Measurements from ENCODE around the gene CBLN3. TPM values are rescaled to one million over a fixed set of nuclear protein-coding genes. Genes with fewer than 3 reads are reported as not detected.

CBLN3 gene
- total RNA-seq, 1 donor from 2014 or later: 2.4 TPM

DNA sequence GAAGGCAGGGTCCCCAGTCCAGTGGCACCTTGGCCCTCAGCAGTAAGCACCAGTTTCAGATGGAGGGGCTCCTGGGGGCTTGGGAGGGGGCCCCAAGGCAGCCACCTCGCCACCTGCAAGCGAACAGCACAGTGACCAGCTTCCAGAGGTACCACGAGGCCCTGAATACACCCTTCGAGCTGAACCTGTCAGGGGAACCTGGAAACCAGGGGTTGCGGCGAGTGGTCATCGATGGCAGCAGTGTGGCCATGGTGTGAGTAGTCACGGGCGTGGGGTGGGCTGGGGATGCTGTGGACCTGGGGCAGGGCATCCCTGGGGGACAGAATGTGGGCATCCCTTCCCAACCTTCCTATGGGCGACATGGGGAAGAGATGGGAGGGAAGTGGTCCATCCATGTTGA, 19.5 kb downstream of the CBLN3 start:
- DNase-seq (ENCODE audit: extremely low spot score, unreplicated experiment): no peak
- Mint-ChIP-seq H3K4me1 (ENCODE audit: unreplicated experiment) (peaks cover 1% of the 10 kb centered on the region), H3K36me3 (peaks cover 12% of the 10 kb centered on the region), H3K4me3 (no peak overlapping the region), H3K27ac (no peak overlapping the region), H3K27me3 (no peaks in the 10 kb centered on the region), H3K9me3 (no peaks in the 10 kb centered on the region)
- TF ChIP-seq, protein P1, sequence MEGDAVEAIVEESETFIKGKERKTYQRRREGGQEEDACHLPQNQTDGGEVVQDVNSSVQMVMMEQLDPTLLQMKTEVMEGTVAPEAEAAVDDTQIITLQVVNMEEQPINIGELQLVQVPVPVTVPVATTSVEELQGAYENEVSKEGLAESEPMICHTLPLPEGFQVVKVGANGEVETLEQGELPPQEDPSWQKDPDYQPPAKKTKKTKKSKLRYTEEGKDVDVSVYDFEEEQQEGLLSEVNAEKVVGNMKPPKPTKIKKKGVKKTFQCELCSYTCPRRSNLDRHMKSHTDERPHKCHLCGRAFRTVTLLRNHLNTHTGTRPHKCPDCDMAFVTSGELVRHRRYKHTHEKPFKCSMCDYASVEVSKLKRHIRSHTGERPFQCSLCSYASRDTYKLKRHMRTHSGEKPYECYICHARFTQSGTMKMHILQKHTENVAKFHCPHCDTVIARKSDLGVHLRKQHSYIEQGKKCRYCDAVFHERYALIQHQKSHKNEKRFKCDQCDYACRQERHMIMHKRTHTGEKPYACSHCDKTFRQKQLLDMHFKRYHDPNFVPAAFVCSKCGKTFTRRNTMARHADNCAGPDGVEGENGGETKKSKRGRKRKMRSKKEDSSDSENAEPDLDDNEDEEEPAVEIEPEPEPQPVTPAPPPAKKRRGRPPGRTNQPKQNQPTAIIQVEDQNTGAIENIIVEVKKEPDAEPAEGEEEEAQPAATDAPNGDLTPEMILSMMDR (conservative IDR thresholded peaks at IDR 0.05): no peak

DNA sequence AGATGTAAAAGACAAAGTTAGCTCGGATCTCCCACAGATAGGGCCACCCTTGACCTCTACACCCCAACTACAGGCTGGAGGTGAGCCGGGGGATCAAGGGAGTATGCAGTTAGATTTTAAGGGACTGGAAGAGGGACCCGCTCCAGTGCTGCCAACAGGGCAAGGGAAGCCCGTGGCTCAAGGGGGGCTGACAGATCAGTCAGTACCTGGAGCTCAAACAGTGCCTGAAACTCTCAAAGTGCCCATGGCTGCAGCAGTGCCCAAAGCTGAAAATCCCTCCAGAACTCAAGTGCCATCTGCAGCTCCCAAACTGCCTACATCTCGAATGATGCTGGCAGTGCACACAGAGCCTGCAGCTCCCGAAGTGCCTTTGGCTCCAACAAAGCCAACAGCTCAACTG, 20.3 kb downstream of the CBLN3 start:
- Mint-ChIP-seq H3K27me3 (no peaks in the 10 kb centered on the region), H3K27ac (no peak overlapping the region), H3K36me3 (peaks cover 12% of the 10 kb centered on the region), H3K4me1 (ENCODE audit: unreplicated experiment) (peaks cover 9% of the 10 kb centered on the region), H3K9me3 (no peaks in the 10 kb centered on the region), H3K4me3 (no peak overlapping the region)
- TF ChIP-seq, protein P1 (conservative IDR thresholded peaks at IDR 0.05): no peak
- no peak for DNase-seq (ENCODE audit: extremely low spot score, unreplicated experiment)

DNA sequence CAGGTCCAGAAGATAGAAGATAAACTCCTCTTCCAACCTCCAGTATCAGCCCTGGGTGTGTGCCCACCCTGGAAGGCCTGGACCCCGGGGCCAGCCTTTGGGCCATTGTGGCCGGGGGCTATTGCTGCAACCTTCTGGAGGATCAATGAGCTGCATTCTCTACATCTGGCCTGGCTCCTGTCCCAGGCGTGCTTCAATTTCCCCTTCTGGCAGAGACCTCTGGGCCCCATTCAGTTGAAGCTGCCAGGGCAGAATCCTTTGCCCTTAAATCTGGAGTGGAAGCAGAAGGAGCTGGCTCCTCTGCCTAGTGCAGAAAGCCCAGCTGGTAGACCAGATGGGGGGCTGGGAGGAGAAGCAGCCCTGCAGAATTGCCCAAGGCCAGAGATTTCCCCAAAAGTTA, 20.7 kb downstream of the CBLN3 start:
- no peak for DNase-seq (ENCODE audit: extremely low spot score, unreplicated experiment)
- TF ChIP-seq, protein P1 (conservative IDR thresholded peaks at IDR 0.05): no peak
- Mint-ChIP-seq H3K9me3 (no peaks in the 10 kb centered on the region), H3K36me3 (peaks cover 12% of the 10 kb centered on the region), H3K4me1 (ENCODE audit: unreplicated experiment) (peaks cover 13% of the 10 kb centered on the region), H3K27me3 (no peaks in the 10 kb centered on the region), H3K4me3 (no peak overlapping the region), H3K27ac (no peak overlapping the region)

DNA sequence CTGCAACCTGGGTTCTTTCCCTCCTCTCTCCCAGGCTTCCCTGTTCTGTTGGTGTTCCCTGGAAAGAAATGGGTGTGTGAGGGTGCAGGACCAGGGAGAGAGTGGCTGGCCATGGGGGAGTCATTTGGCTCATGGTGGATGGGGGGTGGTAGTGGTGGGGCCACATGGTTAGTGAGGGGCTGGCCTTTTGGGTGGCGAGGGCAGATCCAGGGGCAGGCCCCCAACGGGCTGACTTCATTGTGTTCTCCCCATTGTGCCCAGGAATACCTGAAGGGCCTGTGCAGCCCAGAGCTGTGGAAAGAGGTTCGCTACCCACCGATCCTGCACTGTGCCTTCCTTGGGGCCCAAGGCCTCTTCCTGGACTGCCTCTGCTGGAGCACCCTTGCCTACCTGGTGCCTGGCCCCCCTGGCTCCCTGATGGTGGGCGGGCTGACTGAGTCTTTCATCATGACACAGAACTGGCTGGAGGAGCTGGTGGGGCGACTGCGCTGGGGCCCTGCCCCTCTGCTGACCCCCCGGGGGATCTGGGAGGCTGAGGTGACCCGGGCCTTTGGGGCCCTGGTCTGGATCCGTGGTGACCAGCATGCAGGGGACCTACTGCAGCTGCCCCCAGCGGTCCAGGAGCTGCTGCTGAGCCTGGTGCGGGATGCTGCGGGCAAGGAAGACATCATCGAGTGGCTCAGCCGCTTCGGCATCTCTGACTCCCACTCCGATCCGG, 21.7 kb downstream of the CBLN3 start:
- no peak for DNase-seq (ENCODE audit: extremely low spot score, unreplicated experiment)
- TF ChIP-seq, protein P1 (conservative IDR thresholded peaks at IDR 0.05): no peak
- Mint-ChIP-seq H3K27me3 (no peaks in the 10 kb centered on the region), H3K36me3 (peaks cover 14% of the 10 kb centered on the region), H3K4me3 (no peak overlapping the region), H3K4me1 (ENCODE audit: unreplicated experiment) (peaks cover 23% of the 10 kb centered on the region), H3K27ac (no peak overlapping the region), H3K9me3 (no peaks in the 10 kb centered on the region)

- H3K27me3 Mint-ChIP-seq: no peaks in the 10 kb centered on the region
- no peak overlapping the region for H3K27ac Mint-ChIP-seq
- peaks cover 7% of the 10 kb centered on the region for H3K36me3 Mint-ChIP-seq
- DNase-seq (ENCODE audit: extremely low spot score, unreplicated experiment): no peak
- peaks cover 34% of the 10 kb centered on the region for H3K4me1 Mint-ChIP-seq (ENCODE audit: unreplicated experiment)
- no peaks in the 10 kb centered on the region for H3K9me3 Mint-ChIP-seq
- TF ChIP-seq, protein P1 (conservative IDR thresholded peaks at IDR 0.05): no peak
- H3K4me3 Mint-ChIP-seq: no peak overlapping the region
Observed at GRCh38 chr14:24406416-24406815, 23.1 kb downstream of the CBLN3 start.
